ENCODE results near the gene HERPUD2. TPM values are rescaled to one million over a fixed set of nuclear protein-coding genes. Genes with fewer than 3 reads are reported as not detected.

HERPUD2 gene
- total RNA-seq, 2 donors from 2014 or later, result 24.2 to 30.1 TPM

GRCh38 chr7:35599061-35599460 is 95.9 kb downstream of the HERPUD2 start:
- WGBS, 2 experiments (ENCODE audit: insufficient coverage in 1 of 2, insufficient read length in 1 of 2), result 48% methylated on average over 2 of the region's 2 CpGs; no CpG with 5 or more reads in 1 of the 2 experiments
- H3K4me3 Mint-ChIP-seq, result no peak overlapping the region
- Histone ChIP-seq H3K36me3 (ENCODE audit: control insufficient read depth, insufficient read depth, low read length) (no peaks in the 10 kb centered on the region), H3K4me1 (ENCODE audit: control insufficient read depth, insufficient read depth, low read length) (no peaks in the 10 kb centered on the region), H3K4me3 (ENCODE audit: low read length) (no peak overlapping the region), H3K9me3 (ENCODE audit: control insufficient read depth, low read length) (no peaks in the 10 kb centered on the region), H3K27ac (ENCODE audit: low read depth, low read length) (no peak overlapping the region), H3K9ac (ENCODE audit: extremely low read depth, low read length, poor library complexity, severe bottlenecking) (no peak overlapping the region), H3K27me3 (ENCODE audit: control insufficient read depth, insufficient read depth, low read length, poor library complexity, severe bottlenecking) (no peaks in the 10 kb centered on the region)
- no peak for DNase-seq
- no peak for TF ChIP-seq CTCF (conservative IDR thresholded peaks at IDR 0.05)
- no peaks in the 10 kb centered on the region for H3K36me3 Mint-ChIP-seq (ENCODE audit: low read depth)
- H3K27ac Mint-ChIP-seq, result no peak overlapping the region
- peaks cover 4% of the 10 kb centered on the region for H3K4me1 Mint-ChIP-seq
- no peaks in the 10 kb centered on the region for H3K27me3 Mint-ChIP-seq (ENCODE audit: insufficient read depth)
- H3K9me3 Mint-ChIP-seq, result no peaks in the 10 kb centered on the region

DNA sequence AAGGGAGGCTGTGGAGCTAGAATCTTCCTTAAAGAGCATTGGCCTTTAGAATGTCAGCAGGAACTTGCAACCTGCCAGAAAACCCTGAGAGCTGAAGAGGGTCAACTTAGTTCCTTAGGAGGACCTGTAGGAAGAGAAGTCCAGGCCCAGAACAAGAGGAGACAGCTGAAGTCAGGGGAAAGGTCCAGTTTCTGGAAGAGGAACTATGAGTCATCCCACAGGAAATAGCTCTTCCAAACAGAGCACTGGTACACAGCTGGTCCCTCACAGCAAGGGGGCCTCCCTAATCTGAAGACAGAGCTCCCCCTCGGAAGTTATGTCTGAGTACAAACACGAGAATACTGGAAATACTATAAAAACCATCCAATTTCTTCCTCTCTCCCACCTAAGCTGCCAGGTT is 98.9 kb downstream of the HERPUD2 start:
- Histone ChIP-seq H3K27me3 (ENCODE audit: control insufficient read depth, insufficient read depth, low read length, poor library complexity, severe bottlenecking) (no peaks in the 10 kb centered on the region), H3K36me3 (ENCODE audit: control insufficient read depth, insufficient read depth, low read length) (no peaks in the 10 kb centered on the region), H3K4me3 (ENCODE audit: low read length) (no peak overlapping the region), H3K4me1 (ENCODE audit: control insufficient read depth, insufficient read depth, low read length) (no peaks in the 10 kb centered on the region), H3K9ac (ENCODE audit: extremely low read depth, low read length, poor library complexity, severe bottlenecking) (no peak overlapping the region), H3K9me3 (ENCODE audit: control insufficient read depth, low read length) (no peaks in the 10 kb centered on the region), H3K27ac (ENCODE audit: low read depth, low read length) (no peak overlapping the region)
- Mint-ChIP-seq H3K27ac (no peak overlapping the region), H3K27me3 (ENCODE audit: insufficient read depth) (no peaks in the 10 kb centered on the region), H3K4me1 (peaks cover 4% of the 10 kb centered on the region), H3K36me3 (ENCODE audit: low read depth) (no peaks in the 10 kb centered on the region), H3K4me3 (no peak overlapping the region), H3K9me3 (no peaks in the 10 kb centered on the region)
- no peak for TF ChIP-seq CTCF (conservative IDR thresholded peaks at IDR 0.05)
- DNase-seq, result no peak
- 58 to 77% methylated on average over 2 of the region's 2 CpGs for WGBS, 2 experiments (ENCODE audit: insufficient coverage in 1 of 2, insufficient read length in 1 of 2)

DNA sequence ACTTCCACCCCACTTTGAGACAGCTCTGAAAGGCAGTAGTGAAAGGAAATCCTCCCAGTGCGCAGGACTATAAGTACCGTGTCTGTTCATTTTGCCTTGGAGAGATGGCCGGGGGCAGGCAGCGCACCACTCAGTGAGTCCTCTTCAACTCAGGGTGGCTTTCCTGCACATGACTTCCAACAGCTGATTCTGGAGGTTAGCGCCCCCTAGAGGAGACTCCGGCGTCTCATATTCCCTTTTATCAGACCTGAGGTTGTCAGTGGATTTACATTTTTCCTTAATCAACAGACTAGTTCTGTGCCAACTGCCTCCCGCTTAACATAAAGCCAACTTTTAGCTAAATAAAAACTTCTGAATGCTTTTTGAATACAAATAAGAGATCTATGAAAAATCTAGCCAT is 101.0 kb downstream of the HERPUD2 start:
- H3K4me3 ChIP-seq (ENCODE audit: low read length), result no peak overlapping the region
- no peak overlapping the region for H3K9ac ChIP-seq (ENCODE audit: extremely low read depth, low read length, poor library complexity, severe bottlenecking)
- H3K27me3 ChIP-seq (ENCODE audit: control insufficient read depth, insufficient read depth, low read length, poor library complexity, severe bottlenecking), result no peaks in the 10 kb centered on the region
- Mint-ChIP-seq H3K9me3 (peaks cover 1% of the 10 kb centered on the region), H3K27ac (no peak overlapping the region), H3K36me3 (ENCODE audit: low read depth) (no peaks in the 10 kb centered on the region), H3K4me1 (peaks cover 19% of the 10 kb centered on the region), H3K27me3 (ENCODE audit: insufficient read depth) (no peaks in the 10 kb centered on the region), H3K4me3 (no peak overlapping the region)
- H3K36me3 ChIP-seq (ENCODE audit: control insufficient read depth, insufficient read depth, low read length), result no peaks in the 10 kb centered on the region
- TF ChIP-seq CTCF (conservative IDR thresholded peaks at IDR 0.05), result peak; percentile 87
- peak; percentile 89 for DNase-seq
- peaks cover 4% of the 10 kb centered on the region for H3K4me1 ChIP-seq (ENCODE audit: control insufficient read depth, insufficient read depth, low read length)
- WGBS, 2 experiments (ENCODE audit: insufficient coverage in 1 of 2, insufficient read length in 1 of 2), result 76 to 80% methylated on average over 7 to 8 of the region's 8 CpGs
- H3K27ac ChIP-seq (ENCODE audit: low read depth, low read length), result no peak overlapping the region
- H3K9me3 ChIP-seq (ENCODE audit: control insufficient read depth, low read length), result no peaks in the 10 kb centered on the region
